ENCODE results near the gene ITIH4.

DNA sequence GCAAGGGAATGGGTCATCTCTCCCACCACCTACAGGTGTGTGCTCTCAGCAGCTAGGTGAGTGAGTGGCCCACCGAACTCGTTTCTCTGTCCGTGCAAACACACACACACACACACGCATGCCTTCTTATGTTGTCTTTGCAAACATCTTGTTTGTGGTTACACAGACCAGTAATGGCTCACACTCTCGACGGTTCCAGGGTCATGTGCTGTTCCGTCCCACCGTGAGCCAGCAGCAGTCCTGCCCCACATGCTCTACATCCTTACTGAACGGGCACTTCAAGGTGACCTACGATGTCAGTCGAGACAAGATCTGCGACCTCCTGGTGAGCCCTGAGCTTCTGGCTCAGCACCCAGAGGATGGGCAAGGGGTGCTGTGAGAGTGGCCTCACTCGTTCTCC, 48.7 kb downstream of the ITIH4 start:
- TF ChIP-seq, protein P1, sequence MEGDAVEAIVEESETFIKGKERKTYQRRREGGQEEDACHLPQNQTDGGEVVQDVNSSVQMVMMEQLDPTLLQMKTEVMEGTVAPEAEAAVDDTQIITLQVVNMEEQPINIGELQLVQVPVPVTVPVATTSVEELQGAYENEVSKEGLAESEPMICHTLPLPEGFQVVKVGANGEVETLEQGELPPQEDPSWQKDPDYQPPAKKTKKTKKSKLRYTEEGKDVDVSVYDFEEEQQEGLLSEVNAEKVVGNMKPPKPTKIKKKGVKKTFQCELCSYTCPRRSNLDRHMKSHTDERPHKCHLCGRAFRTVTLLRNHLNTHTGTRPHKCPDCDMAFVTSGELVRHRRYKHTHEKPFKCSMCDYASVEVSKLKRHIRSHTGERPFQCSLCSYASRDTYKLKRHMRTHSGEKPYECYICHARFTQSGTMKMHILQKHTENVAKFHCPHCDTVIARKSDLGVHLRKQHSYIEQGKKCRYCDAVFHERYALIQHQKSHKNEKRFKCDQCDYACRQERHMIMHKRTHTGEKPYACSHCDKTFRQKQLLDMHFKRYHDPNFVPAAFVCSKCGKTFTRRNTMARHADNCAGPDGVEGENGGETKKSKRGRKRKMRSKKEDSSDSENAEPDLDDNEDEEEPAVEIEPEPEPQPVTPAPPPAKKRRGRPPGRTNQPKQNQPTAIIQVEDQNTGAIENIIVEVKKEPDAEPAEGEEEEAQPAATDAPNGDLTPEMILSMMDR (conservative IDR thresholded peaks at IDR 0.05; ENCODE audit: low read depth, low read length), result no peak
- TF ChIP-seq EZH2phosphoT487 (IDR thresholded peaks at IDR 0.05; ENCODE audit: borderline replicate concordance, low read length) (no peak), EZH2 (IDR thresholded peaks at IDR 0.05; ENCODE audit: low read length, unreplicated experiment) (no peak)

All from PC-3 (cell line).